Posterior vena cava (tissue), 2 donors: ENCODE data around the gene ERICH6B. TPM values are rescaled to one million over a fixed set of nuclear protein-coding genes. Genes with fewer than 3 reads are reported as not detected.

Experiments used
- DNase-seq: peaks from one replicate; pipeline ENCODE4 v3.0.0-alpha.2; 2020; ENCODE audit warnings: low spot score
- intact Hi-C, 2 donors: fragments of 100-400 bp; cut with DNase I; formaldehyde crosslinking; loops; one replicate each; pipeline versions ENCODE4 v1.14.1 to v1.14.2; 2022 to 2023
- total RNA-seq, 2 donors: library from RNA; stranded (reverse); fragmentation: NEBNext Ultra II Directional; extraction: Animal tissue kit (Norgen Biotek cat#: 25700); gene quantifications; one replicate each; pipeline ENCODE4 v1.2.1, GENCODE V29; 2021
- donor health status: DM: yes; HTN: yes; CAD: no.
- donor health status: DM: yes; HTN: yes; CAD: no.

ERICH6B gene
- total RNA-seq, 2 donors from 2014 or later, result not detected

GRCh38 chr13:45511310-45512097 is 104.0 kb downstream of the ERICH6B start:
- intact Hi-C loops, result no loop called here
- DNase-seq, result no peak

GRCh38 chr13:45510672-45511071 is 104.9 kb downstream of the ERICH6B start:
- intact Hi-C loops, result no loop called here

GRCh38 chr13:45508776-45509175 is 106.8 kb downstream of the ERICH6B start:
- no peak for DNase-seq
- intact Hi-C loops, result no loop called here

More at GRCh38 chr13:45510672-45511071, 104.9 kb downstream of the ERICH6B start:
- DNase-seq, result no peak

- DNase-seq, result no peak
- intact Hi-C loops, result no loop called here
Observed at GRCh38 chr13:45506811-45507210, 108.7 kb downstream of the ERICH6B start.

GRCh38 chr13:45503658-45504057 is 111.9 kb downstream of the ERICH6B start:
- DNase-seq, result no peak
- intact Hi-C loops, result no loop called here

- intact Hi-C loops, result no loop called here
- DNase-seq, result no peak
Observed at GRCh38 chr13:45501175-45501526, 114.4 kb downstream of the ERICH6B start.

GRCh38 chr13:45500492-45501174 is 114.9 kb downstream of the ERICH6B start:
- DNase-seq, result no peak
- intact Hi-C loops, result no loop called here

- intact Hi-C loops, result no loop called here
- DNase-seq, result no peak
Observed at GRCh38 chr13:45496942-45497341, 118.6 kb downstream of the ERICH6B start.

- intact Hi-C loops, result no loop called here
- DNase-seq, result no peak
Observed at GRCh38 chr13:45492538-45492937, 123.0 kb downstream of the ERICH6B start.

Other genes starting within 250 kb of the ERICH6B start
- gene SLC25A30, start 197.4 kb downstream of the ERICH6B start, total RNA-seq, result 10 to 100 TPM; 19.7 to 23.7 TPM
- gene COG3, start 150.8 kb downstream of the ERICH6B start, total RNA-seq, result 10 to 100 TPM; 21.7 to 27.9 TPM
- not detected for gene CBY2, start 86.6 kb upstream of the ERICH6B start, total RNA-seq
- gene SIAH3, start 236.0 kb upstream of the ERICH6B start, total RNA-seq, result under 1 TPM in 1 of 2 donors, not detected in 1; 0.05 TPM